Stimulated activated CD8-positive, alpha-beta memory T cell treated with anti-CD3 and anti-CD28 coated beads, Interleukin-12 subunit alpha, Interleukin-12 subunit beta, amount 100 ng/mL, for 4 hours (primary cell): ENCODE data around the gene MIPOL1.
"Not testable (repeated sequence)": the region's sequence is repeated elsewhere in the genome, so short reads cannot be mapped to it uniquely, and the experiment has no call there.

ENCODE experiments used
- DNase-seq: peaks from one replicate; pipeline ENCODE4 v3.0.0-alpha.2; 2020; ENCODE audit warnings: low read depth

Gene MIPOL1

GRCh38 chr14:37187294-37187693 lies 10.4 kb upstream of the MIPOL1 start:
- DNase-seq: no peak

DNA sequence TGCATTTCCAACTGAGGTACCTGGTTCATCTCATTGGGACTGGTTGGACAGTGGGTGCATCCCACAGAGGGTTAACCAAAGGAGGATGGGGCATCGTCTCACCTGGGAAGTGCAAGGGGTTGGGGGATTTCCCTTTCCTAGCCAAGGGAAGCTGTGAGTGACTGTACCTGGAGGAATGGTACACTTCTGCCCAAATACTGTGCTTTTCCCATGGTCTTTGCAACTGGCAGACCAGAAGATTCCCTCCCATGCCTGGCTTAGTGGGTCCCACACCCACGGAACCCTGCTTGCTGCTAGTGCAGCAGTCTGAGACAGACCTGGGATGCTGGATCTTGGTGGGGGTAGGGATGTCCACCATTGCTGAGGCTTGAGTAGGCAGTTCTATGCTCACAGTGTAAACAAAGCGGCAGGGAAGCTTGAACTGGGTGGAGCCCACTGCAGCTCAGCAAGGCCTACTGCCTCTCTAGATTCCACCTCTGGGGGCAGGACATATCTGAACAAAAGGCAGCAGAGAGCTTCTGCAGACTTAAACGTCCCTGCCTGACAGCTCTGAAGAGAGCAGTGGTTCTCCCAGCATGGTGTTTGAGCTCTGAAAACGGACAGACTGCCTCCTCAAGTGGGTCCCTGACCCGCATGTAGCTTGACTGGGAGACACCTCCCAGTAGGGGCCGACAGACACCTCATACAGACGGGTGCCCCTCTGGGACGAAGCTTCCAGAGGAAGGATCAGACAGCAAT lies 9.7 kb upstream of the MIPOL1 start:
- not testable (repeated sequence) for DNase-seq

- not testable (repeated sequence) for DNase-seq
These were observed 8.0 kb upstream of the MIPOL1 start for GRCh38 chr14:37189733-37190132.

- no peak for DNase-seq
These were observed 3.0 kb upstream of the MIPOL1 start for GRCh38 chr14:37194698-37195097.

- no peak for DNase-seq
These were observed 2.4 kb upstream of the MIPOL1 start for GRCh38 chr14:37195327-37195726.

DNA sequence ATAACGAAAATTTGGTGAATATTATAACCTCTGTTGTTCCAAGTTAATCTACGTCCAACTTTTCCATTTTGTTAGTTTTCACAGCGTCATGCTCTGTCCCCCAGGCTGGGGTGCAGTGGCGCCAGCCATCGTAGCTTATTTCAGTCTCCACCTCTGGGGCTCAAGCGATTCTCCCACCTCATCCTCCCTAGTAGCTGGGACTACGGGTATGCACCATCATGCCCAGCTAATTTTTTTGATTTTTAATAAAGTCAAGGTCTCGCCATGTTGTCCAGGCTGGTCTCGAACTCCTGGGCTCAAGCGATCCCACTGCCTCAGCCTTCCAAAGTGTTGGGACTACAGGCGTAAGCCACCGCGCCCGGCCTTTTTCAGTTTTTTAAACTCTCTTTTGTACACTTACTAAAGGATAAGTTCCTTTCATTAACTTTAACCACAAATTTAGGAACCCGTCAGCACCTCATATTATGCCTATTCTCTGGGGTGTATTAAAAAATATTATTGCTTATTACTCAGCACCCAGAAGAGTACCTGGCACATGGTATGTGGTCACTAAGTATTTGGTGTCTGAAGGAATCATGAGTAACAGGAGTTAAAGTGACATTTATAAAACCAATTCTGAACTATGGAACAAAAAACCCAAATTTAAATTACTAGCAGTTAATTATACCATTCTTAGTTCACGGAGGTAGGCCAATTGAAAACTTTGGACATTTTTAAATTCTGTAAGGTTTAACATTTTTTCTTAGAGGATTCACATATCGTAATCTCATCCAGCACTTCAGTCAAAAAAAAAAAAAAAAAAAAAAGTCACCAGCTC lies 925 bp upstream of the MIPOL1 start:
- no peak for DNase-seq

- no peak for DNase-seq
These were observed 499 bp downstream of the MIPOL1 start for GRCh38 chr14:37198273-37198598.

DNA sequence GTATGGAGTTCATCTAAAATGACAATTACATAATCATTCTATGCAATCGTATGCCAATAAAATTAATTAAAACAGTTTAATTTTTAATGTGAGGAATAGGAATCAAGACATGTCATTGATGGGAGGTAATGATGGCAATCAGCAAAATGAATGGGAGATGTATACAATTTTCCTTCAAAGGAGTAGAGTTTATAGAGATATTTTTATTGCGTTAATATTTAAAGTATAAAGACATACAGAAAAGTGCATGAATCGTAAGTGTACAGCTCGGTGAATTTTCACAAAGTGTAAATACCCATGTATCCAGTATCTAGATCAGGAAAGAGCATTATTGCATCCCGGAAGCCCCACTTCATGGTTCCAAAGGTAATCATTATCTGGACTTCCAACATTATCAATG lies 1.2 kb downstream of the MIPOL1 start:
- DNase-seq: no peak

- DNase-seq: no peak
These were observed 4.0 kb downstream of the MIPOL1 start for GRCh38 chr14:37201724-37202123.

GRCh38 chr14:37202265-37202664 lies 4.5 kb downstream of the MIPOL1 start:
- DNase-seq: no peak

DNA sequence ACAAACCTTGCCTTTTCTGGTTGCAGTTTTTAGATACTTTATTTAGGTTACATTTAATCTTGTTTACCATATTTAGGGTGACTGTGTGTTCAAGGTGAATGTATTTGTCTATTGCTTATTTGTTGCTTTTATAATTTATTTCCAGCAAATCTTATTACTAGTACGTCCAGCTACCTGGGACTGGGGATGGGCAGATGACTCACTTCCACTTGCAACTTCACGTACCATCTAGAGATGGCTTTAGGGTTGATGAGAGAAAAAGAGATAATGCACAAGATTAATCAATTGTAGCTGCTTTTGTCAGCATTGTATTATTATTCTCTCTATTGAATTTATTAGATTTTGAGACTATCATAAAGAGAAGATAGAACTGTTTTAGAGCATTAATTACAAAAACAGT lies 5.1 kb downstream of the MIPOL1 start:
- no peak for DNase-seq

DNA sequence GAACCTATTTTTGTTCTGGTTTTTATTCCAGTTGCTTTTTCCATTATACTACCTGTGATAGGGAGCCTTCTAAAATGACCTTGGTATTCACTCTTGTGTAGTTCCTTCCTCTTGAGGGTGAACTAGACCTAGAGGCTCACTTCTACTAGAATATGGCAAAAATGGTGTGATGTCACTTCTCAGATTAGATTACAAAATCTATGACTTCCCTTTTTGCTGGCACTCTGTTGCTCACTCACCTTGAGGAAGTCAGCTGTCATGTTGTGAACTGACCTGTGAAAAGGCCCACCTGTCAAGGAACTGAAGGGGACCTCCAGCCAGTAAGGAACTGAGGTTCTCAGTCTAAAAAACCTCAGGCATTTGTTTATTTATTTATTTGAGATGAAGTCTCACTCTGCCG lies 5.7 kb downstream of the MIPOL1 start:
- DNase-seq: no peak

DNA sequence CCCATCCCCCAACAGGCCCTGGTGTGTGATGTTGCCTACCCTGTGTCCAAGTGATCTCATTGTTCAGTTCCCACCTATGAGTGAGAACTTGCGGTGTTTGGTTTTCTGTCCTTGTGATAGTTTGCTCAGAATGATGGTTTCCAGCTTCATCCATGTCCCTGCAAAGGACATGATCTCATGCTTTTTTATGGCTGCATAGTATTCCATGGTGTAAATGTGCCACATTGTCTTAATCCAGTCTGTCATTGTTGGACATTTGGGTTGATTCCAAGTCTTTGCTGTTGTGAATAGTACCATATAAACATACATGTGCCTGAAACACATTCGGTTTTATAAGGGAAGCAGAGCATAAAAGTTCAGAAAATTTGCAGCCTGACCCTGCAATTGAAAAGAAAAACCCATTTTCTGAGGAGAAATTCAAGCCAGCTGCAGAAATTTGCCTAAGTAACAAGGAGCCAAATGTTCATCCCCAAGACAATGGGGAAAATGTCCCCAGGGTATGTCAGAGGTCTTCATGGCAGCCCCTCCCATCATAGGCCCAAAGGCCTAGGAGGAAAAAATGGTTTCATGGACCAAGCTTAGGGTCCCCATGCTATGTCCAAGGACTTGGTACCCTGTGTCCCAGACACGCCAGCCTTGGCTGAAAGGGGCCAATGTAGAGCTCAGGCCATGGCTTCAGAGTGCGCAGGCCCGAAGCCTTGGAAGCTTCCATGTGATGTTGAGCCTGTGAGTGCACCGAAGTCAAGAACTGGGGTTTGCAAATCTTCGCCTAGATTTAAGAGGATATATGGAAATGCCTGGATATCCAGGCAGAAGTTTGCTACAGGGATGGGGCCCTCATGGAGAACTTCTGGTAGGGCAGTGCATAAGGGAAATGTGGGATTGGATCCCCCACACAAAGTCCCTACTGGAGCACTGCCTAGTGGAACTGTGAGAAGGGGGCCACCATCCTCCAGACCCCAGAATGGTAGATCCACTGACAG lies 8.2 kb downstream of the MIPOL1 start:
- DNase-seq: not testable (repeated sequence)

DNA sequence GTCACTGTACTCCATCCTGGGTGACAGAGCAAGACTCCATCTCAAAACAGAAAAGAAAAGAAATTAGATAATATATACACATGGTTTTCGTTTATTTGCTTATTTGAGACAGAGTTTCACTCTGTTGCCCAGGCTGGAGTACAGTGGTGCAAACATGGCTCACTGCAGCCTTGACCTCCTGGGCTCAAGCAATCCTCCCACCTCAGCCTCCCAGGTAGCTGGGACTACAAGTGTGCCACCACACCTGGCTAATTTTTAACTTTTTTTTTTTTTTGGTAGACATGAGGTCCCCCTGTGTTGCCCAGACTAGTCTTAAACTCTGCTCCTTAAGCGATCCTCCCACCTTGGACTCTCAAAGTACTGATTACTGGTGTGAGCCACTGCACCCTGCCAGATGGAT lies 11.9 kb downstream of the MIPOL1 start:
- not testable (repeated sequence) for DNase-seq

DNA sequence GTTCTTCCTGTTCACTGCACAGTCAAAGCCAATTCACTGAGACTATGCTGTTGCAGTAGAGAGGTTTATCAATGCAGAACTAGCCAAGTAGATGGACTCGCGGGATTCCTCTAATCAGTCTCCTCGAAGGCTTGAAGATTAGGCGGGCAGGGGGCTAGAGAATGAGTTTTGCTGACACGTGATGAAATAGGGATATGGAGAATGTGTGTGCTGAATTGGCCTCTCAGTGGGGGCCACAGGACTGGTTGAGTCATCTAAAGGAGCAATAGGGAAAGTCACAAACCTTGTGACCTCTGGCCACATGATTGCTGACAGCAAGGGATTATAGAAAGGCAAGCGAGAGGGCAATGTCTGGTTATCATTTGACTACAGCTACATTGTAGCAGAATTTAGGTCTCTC lies 12.7 kb downstream of the MIPOL1 start:
- no peak for DNase-seq

DNA sequence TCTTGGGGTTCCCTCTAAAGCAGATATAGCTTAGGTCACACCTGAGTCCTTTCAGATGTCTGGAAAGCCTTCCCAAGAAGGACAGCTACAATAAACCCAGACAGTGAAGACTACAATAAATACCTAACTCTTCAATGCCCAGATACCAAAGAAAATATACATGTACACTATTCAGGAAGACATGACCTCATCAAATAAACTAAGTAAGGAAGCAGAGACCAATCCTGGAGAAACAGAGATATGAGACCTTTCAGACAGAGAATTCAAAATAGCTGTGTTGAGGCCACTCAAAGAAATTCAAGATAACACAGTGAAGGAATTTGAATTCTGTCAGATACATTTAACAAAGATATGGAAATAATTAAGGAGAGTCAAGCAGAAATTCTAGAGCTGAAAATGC lies 15.3 kb downstream of the MIPOL1 start:
- no peak for DNase-seq

DNA sequence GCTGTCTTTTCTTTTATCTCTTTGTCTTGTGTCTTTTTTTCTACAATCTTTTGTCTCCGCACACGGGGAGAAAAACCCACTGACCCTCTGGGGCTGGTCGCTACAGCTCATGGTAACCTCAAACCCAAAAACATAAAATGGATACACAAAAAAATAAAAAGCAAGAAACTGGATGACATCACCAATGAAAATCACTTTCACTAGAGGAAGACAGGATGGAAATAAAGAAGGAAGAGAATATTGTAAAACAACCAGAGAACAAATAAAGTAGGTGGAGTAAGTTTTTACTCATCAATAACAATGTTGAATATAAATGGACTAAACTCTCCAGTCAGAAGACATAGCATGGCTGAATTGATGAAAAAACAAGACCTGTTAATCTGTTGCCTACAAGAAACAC lies 17.6 kb downstream of the MIPOL1 start:
- no peak for DNase-seq

GRCh38 chr14:37221073-37221472 lies 23.3 kb downstream of the MIPOL1 start:
- DNase-seq: no peak

DNA sequence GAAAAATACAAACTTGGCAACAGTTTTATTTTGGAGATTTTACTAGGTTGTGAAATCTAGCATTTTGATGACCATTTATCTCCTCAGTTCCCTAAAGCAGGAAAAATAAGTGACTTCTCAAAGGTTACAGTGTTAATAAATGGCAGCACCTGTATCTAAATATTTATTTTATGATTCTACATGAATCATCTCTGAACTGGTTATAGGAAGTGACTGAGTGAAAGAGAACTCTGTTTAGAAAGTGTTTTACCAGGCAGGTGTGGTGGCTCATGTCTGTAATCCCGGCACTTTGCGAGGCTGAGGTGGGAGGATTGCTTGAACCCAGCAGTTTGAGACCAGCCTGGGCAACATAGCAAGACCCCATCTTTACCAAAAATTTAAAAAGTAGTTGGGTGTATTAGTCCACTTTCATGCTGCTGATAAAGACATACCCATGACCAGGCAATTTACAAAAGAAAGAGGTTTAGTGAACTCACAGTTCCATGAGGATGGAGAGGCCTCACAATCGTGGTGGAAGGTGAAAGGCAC lies 26.3 kb downstream of the MIPOL1 start:
- DNase-seq: no peak

DNA sequence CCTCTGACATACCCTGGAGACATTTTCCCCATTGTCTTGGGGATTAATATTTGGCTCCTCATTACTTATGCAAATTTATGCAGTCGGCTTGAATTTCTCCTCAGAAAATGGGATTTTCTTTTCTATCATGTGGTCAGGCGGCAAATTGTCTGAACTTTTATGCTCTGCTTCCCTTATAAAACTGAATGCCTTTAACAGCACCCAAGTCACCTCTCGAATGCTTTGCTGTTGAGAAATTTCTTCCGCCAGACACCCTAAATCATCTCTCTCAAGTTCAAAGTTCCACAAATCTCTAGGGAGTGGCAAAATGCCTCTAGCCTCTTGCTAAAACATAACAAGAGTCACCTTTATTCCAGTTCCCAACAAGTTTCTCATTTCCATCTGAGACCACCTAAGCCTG lies 27.9 kb downstream of the MIPOL1 start:
- not testable (repeated sequence) for DNase-seq

DNA sequence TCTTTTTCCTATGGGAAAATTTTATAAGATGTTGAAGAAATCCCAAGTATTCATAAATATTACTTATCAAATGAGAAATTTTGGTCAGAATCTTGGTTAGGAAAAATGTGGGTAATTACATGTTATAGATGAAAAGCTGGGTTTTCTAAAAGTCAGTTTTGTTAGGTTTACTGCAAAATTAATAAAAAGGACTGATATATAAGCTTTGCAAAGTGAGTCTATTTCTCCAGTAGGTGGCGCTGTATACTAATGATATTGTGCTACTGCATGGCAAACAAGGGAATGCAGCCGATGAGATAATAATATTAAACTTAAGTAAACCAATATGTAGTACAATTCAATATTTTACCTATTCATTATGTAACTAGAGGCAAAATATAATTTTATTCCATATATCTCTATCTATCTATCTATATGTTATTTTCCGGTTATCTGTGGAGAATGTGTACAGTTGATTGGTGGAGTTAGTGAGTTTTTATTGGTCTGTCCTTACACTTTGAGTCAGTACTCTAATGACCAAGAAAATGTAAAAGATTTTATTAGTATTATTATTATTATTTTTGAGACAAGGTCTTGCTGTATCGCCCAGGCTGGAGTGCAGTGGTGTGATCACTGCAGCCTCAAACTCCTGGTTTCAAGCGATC lies 32.9 kb downstream of the MIPOL1 start:
- no peak for DNase-seq
